Chondrocyte (in vitro differentiated cells): ENCODE data around the gene TTLL11. TPM values are rescaled to one million over a fixed set of nuclear protein-coding genes. Genes with fewer than 3 reads are reported as not detected.

ENCODE experiments used
- DNase-seq: peaks from one replicate; pipeline ENCODE4 v3.0.0; 2021; ENCODE audit warnings: mixed read lengths, low spot score
- H3K27ac Mint-ChIP-seq: one replicate; pipeline ENCODE4 v1.8.0; 2021; ENCODE audit warnings: mild to moderate bottlenecking, moderate library complexity, mixed read lengths; ENCODE audit not compliant: unreplicated experiment
- H3K27me3 Mint-ChIP-seq: 2 replicates; pipeline ENCODE4 v1.8.0; 2021; ENCODE audit warnings: low read depth, mixed read lengths
- H3K36me3 Mint-ChIP-seq: 2 replicates; pipeline ENCODE4 v1.8.0; 2021; ENCODE audit warnings: low read depth, mixed read lengths
- H3K4me1 Mint-ChIP-seq: 2 replicates; pipeline ENCODE4 v1.8.0; 2021; ENCODE audit warnings: low read depth, mild to moderate bottlenecking, mixed read lengths
- H3K4me3 Mint-ChIP-seq: one replicate; pipeline ENCODE4 v1.8.0; 2021; ENCODE audit warnings: mild to moderate bottlenecking, moderate library complexity, mixed read lengths; ENCODE audit not compliant: unreplicated experiment
- H3K9me3 Mint-ChIP-seq: 2 replicates; pipeline ENCODE4 v1.8.0; 2021; ENCODE audit warnings: low read depth, mixed read lengths
- total RNA-seq: library from RNA; stranded (reverse); gene quantifications from 3 replicates; pipeline ENCODE4 v1.2.1, GENCODE V29; 2021
- TF ChIP-seq, protein P1 (sequence below): fragments of 200-600 bp; sonication (generic); IDR thresholded peaks from 2 replicates; pipeline ENCODE4 v1.5.0; 2021; ENCODE audit warnings: antibody characterized with exemption, mild to moderate bottlenecking, moderate library complexity

Gene TTLL11
- total RNA-seq, 1 donor from 2014 or later, result 9.1 TPM

DNA sequence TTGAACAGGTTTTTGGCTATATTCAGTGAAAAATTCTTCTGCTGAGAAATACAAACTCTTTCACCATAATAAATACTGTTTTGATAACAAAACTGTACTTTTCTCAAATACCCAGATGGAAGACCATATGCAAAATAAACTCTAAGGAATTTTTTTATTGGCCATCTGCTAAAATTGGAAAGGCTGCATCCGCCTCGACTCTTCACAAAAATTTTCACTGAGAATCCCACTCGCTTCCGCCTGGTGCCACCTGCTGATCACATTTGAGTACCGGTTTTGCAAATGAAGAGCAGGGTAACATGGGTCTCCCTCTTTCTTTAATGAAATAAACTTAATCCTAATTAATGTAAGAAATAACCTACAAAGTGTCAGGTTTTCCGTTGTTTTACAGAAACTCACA is 76.4 kb downstream of the TTLL11 start:
- H3K27me3 Mint-ChIP-seq, result no peaks in the 10 kb centered on the region
- peaks cover 10% of the 10 kb centered on the region for H3K4me1 Mint-ChIP-seq
- no peaks in the 10 kb centered on the region for H3K9me3 Mint-ChIP-seq
- no peak overlapping the region for H3K27ac Mint-ChIP-seq
- DNase-seq, result no peak
- H3K4me3 Mint-ChIP-seq, result no peak overlapping the region
- TF ChIP-seq, protein P1, sequence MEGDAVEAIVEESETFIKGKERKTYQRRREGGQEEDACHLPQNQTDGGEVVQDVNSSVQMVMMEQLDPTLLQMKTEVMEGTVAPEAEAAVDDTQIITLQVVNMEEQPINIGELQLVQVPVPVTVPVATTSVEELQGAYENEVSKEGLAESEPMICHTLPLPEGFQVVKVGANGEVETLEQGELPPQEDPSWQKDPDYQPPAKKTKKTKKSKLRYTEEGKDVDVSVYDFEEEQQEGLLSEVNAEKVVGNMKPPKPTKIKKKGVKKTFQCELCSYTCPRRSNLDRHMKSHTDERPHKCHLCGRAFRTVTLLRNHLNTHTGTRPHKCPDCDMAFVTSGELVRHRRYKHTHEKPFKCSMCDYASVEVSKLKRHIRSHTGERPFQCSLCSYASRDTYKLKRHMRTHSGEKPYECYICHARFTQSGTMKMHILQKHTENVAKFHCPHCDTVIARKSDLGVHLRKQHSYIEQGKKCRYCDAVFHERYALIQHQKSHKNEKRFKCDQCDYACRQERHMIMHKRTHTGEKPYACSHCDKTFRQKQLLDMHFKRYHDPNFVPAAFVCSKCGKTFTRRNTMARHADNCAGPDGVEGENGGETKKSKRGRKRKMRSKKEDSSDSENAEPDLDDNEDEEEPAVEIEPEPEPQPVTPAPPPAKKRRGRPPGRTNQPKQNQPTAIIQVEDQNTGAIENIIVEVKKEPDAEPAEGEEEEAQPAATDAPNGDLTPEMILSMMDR, result peak; percentile 74
- peaks cover 6% of the 10 kb centered on the region for H3K36me3 Mint-ChIP-seq

DNA sequence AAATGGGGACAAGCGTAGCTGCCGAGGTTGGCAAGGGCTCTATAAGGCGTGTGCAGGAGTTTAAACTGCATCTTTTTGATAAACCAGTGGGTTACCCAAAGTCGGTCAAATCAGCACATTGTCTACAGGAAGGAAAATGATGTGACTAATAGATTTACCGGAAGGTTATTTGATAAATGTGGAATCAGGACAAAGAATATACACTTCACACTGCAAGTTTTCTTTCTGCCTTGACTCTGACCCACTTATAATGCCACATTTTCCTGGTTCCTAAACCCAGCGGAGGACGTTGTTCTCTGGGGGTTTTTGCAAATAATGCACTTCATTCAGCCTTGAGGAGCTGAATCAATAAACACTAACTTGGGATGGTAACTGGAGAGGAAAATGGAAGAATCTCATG is 76.8 kb downstream of the TTLL11 start:
- peaks cover 10% of the 10 kb centered on the region for H3K4me1 Mint-ChIP-seq
- no peak overlapping the region for H3K27ac Mint-ChIP-seq
- no peaks in the 10 kb centered on the region for H3K9me3 Mint-ChIP-seq
- peaks cover 4% of the 10 kb centered on the region for H3K36me3 Mint-ChIP-seq
- no peak for DNase-seq
- H3K27me3 Mint-ChIP-seq, result no peaks in the 10 kb centered on the region
- TF ChIP-seq, protein P1, result no peak
- H3K4me3 Mint-ChIP-seq, result no peak overlapping the region

DNA sequence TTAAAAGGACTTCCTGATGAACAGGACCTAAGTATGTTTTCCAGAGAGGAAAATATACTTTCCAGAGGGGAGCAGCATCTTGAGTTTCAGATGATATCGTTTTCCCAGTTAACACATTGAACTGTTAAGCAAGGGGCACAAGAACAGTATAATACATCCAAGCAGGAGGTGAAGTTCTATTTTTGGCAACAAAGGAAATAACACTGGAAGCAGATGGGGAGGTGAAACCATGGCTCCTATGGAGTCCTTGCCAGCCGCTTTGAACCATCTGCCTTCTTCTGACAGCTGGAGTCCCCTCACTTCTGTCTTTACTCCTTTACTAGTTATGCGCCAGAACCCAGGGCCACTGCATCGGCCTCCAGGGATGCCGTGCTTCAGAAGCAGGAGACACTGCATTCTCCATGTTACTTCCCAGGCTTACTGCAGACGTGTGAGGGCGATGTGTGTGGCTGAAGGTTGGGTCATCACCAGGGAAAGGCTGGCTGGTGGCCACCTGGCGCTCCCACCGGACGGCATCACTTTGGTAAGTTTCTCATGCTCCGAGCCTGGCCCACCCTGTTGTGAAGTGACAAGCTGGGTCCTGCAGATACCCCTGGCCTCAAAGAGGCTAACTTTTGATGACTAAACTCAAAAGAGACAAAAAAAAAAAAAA is 77.8 kb downstream of the TTLL11 start:
- Mint-ChIP-seq H3K27me3 (no peaks in the 10 kb centered on the region), H3K4me1 (peaks cover 8% of the 10 kb centered on the region), H3K27ac (no peak overlapping the region), H3K36me3 (peaks cover 4% of the 10 kb centered on the region), H3K9me3 (no peaks in the 10 kb centered on the region), H3K4me3 (no peak overlapping the region)
- no peak for DNase-seq
- TF ChIP-seq, protein P1, result no peak

DNA sequence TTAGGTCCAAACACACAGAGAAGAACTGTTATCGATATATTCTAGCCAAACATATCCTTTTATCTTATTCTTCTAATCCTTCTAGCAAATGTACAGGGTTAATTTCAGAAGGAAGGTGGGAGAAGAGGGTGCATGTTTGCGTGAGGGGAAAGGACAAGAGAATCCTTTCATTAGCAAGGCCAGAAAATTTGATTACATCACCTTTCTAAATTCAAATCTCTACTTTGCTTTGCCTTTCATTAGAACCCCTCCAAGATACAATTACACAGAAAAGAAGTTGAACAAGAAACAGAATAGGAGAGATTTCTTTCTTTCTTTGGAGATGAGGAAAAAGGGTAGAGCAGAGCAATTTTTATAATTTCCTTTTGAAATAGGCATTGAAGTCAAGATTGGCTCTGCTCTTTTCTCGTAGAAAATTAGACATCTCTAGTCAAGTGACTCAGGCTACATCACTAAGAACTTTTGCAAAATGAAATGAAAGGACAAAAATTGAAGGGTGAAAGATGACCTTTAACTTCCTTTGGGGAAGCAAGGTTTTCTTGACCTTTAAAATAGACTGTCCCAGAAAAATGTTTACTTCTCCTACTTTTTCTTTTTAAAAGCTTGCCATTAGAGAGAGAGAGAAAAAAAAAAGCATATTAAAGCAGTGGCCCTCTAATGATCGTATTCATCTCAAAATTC is 81.2 kb downstream of the TTLL11 start:
- peaks cover 9% of the 10 kb centered on the region for H3K4me1 Mint-ChIP-seq
- H3K27me3 Mint-ChIP-seq, result no peaks in the 10 kb centered on the region
- H3K4me3 Mint-ChIP-seq, result no peak overlapping the region
- no peaks in the 10 kb centered on the region for H3K36me3 Mint-ChIP-seq
- TF ChIP-seq, protein P1, result no peak
- no peak for DNase-seq
- H3K9me3 Mint-ChIP-seq, result no peaks in the 10 kb centered on the region
- no peak overlapping the region for H3K27ac Mint-ChIP-seq

DNA sequence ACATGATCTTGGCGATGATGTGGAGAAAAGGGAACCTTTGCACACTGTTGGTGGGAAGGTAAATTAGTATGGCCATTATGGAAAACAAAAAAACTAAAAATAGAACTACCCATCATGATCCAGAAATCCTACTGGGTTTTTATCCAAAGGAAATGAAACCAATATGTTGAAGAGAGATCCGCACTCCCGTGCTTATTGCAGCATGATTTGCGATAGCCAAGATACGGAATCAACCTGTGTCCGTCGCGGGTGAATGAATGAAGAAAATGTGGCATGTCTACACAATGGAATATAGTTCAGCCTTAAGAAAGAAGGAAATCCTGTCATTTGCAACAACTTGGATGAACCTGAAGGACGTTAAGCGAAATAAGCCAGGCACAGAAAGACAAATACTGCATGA is 84.5 kb downstream of the TTLL11 start:
- H3K4me3 Mint-ChIP-seq, result no peak overlapping the region

More for the DNA sequence above, 84.5 kb downstream of the TTLL11 start:
- H3K4me1 Mint-ChIP-seq, result peaks cover 4% of the 10 kb centered on the region
- H3K9me3 Mint-ChIP-seq, result no peaks in the 10 kb centered on the region
- H3K27ac Mint-ChIP-seq, result no peak overlapping the region
- H3K36me3 Mint-ChIP-seq, result no peaks in the 10 kb centered on the region
- DNase-seq, result no peak
- no peaks in the 10 kb centered on the region for H3K27me3 Mint-ChIP-seq
- TF ChIP-seq, protein P1, result no peak
